HCT116 (cell line): Measurements from ENCODE around the gene KIF14. TPM values are rescaled to one million over a fixed set of nuclear protein-coding genes. Genes with fewer than 3 reads are reported as not detected.

Experiments used
- ATAC-seq: fragments of 200-7000 bp; cut with Tn5 transposase; 2 replicates; pipeline ENCODE4 v1.9.1; 2020; ENCODE audit warnings: mild to moderate bottlenecking, moderate library complexity
- BruUV-seq: library from RNA; stranded (reverse); fragments of 400-500 nt; replicated peaks from 2 replicates; lab custom pipeline; 2021; lab: Mats Ljungman, UMichigan
- CTCF ChIA-PET: fragments of 300-600 bp; sonication (Branson Sonifier 250); formaldehyde crosslinking; loops from one replicate; lab custom pipeline; 2021; ENCODE audit warnings: antibody characterized with exemption; lab: Charles Lee
- POLR2A ChIA-PET: fragments of 300-600, 350-600 bp; sonication (Branson Sonifier 250); formaldehyde crosslinking; loops from one replicate; lab custom pipeline; 2021; ENCODE audit warnings: antibody characterized with exemption; lab: Charles Lee
- RAD21 ChIA-PET, 2 experiments: fragments of 300-600 bp; sonication (Branson Sonifier 250); formaldehyde crosslinking; loops; one replicate each; lab custom pipeline; 2023; ENCODE audit warnings: low total read pairs in 2 of 2; ENCODE audit not compliant: uncharacterized antibody in 2 of 2, unreplicated experiment in 2 of 2, low non-redundant PET in 1 of 2; lab: Charles Lee
- DNase-seq: peaks from one replicate; pipeline ENCODE4 v3.0.0-alpha.2; 2010; ENCODE audit warnings: low read depth, low spot score
- H2AFZ ChIP-seq: fragments of 200-600 bp; shearing (Covaris generic), sonication (generic); 2 replicates; pipeline ENCODE4 v1.6.1; 2017; ENCODE audit warnings: low read depth, mixed run types, mixed read lengths, antibody characterized with exemption, low read length; ENCODE audit not compliant: poor library complexity, severe bottlenecking
- H3K27ac ChIP-seq: 2 replicates; pipeline ENCODE4 v1.5.1; 2012; ENCODE audit warnings: low read depth, low read length
- H3K27me3 ChIP-seq: fragments of 200-600 bp; sonication (generic); 2 replicates; pipeline ENCODE4 v1.6.1; 2016; ENCODE audit warnings: mixed run types, low read length, mixed read lengths; ENCODE audit not compliant: insufficient read depth
- H3K36me3 ChIP-seq, 2 experiments: fragments of 200-500 bp in 1 of 2; fragments of 200-600 bp in 1 of 2; sonication (Bioruptor generic) in 1 of 2; sonication (generic) in 1 of 2; 2 replicates each; pipeline versions ENCODE4 v1.5.1 to v1.6.1; 2014 to 2016; ENCODE audit warnings: low read length in 2 of 2, inconsistent platforms in 1 of 2, mixed read lengths in 1 of 2, mixed run types in 1 of 2; ENCODE audit not compliant: insufficient read depth in 2 of 2, control insufficient read depth in 1 of 2
- H3K4me1 ChIP-seq, 2 experiments: fragments of 200-600 bp in 1 of 2; sonication (generic) in 1 of 2; 2 replicates each; pipeline versions ENCODE4 v1.5.1 to v1.6.1; 2012 to 2017; ENCODE audit warnings: low read length in 2 of 2, inconsistent platforms in 1 of 2, mild to moderate bottlenecking in 1 of 2, mixed read lengths in 1 of 2, mixed run types in 1 of 2, moderate library complexity in 1 of 2; ENCODE audit not compliant: insufficient read depth in 2 of 2, control insufficient read depth in 1 of 2
- H3K4me2 ChIP-seq: fragments of 200-600 bp; sonication (generic); 2 replicates; pipeline ENCODE4 v1.6.1; 2017; ENCODE audit warnings: mixed run types, low read length, mixed read lengths
- H3K4me3 ChIP-seq, 2 experiments: fragments of 200-600 bp in 1 of 2; sonication (generic) in 1 of 2; replicated peaks in 1 of 2; 2 replicates each; pipeline ENCODE4 v1.5.1; 2011 to 2016; ENCODE audit warnings: low read length in 2 of 2, control low read depth in 1 of 2, low read depth in 1 of 2, mild to moderate bottlenecking in 1 of 2, mixed read lengths in 1 of 2, mixed run types in 1 of 2
- H3K79me2 ChIP-seq: fragments of 200-600 bp; sonication (generic); 2 replicates; pipeline ENCODE4 v1.6.1; 2017; ENCODE audit warnings: mild to moderate bottlenecking, mixed run types, low read length, moderate library complexity, mixed read lengths; ENCODE audit not compliant: insufficient read depth
- H3K9ac ChIP-seq: fragments of 200-600 bp; sonication (generic); 2 replicates; pipeline ENCODE4 v1.6.1; 2016; ENCODE audit warnings: low read length, mixed read lengths
- H3K9me2 ChIP-seq: fragments of 200-600 bp; sonication (generic), shearing (Covaris generic); 2 replicates; pipeline ENCODE4 v1.6.1; 2017; ENCODE audit warnings: mixed run types, mild to moderate bottlenecking, moderate library complexity; ENCODE audit not compliant: insufficient read depth
- H3K9me3 ChIP-seq, 2 experiments: fragments of 200-500 bp in 1 of 2; fragments of 200-600 bp in 1 of 2; sonication (Bioruptor generic) in 1 of 2; sonication (generic) in 1 of 2; 2 replicates each; pipeline ENCODE4 v1.6.1; 2014 to 2017; ENCODE audit warnings: low read length in 2 of 2, mixed read lengths in 2 of 2, inconsistent platforms in 1 of 2, low read depth in 1 of 2, mild to moderate bottlenecking in 1 of 2, mixed run types in 1 of 2, moderate library complexity in 1 of 2; ENCODE audit not compliant: control insufficient read depth in 1 of 2, insufficient read depth in 1 of 2
- H4K20me1 ChIP-seq: fragments of 200-600 bp; sonication (generic), shearing (Covaris generic); 2 replicates; pipeline ENCODE4 v1.6.1; 2017; ENCODE audit warnings: mixed run types, mild to moderate bottlenecking, moderate library complexity; ENCODE audit not compliant: insufficient read depth
- CEBPB ChIP-seq: IDR thresholded peaks from 2 replicates; pipeline ENCODE4 v1.6.1; 2012; ENCODE audit warnings: low read depth
- CTCF ChIP-seq, 3 experiments: fragments of 200-600 bp in 1 of 3; sonication (generic) in 1 of 3; IDR thresholded peaks in 2 of 3; conservative IDR thresholded peaks in 1 of 3; 2 replicates each; pipeline ENCODE4 v1.5.1; 2012 to 2017; ENCODE audit warnings: low read depth in 2 of 3, low read length in 2 of 3, antibody characterized with exemption in 1 of 3, borderline replicate concordance in 1 of 3, control low read depth in 1 of 3, mild to moderate bottlenecking in 1 of 3, mixed read lengths in 1 of 3, mixed run types in 1 of 3, moderate library complexity in 1 of 3; ENCODE audit not compliant: insufficient read depth in 1 of 3
- EGR1 ChIP-seq: IDR thresholded peaks from 2 replicates; pipeline ENCODE4 v1.6.1; 2012; ENCODE audit warnings: low read depth
- ELF1 ChIP-seq: IDR thresholded peaks from 2 replicates; pipeline ENCODE4 v1.6.1; 2012; ENCODE audit warnings: low read depth, borderline replicate concordance
- EZH2 ChIP-seq: fragments of 200-600 bp; sonication (generic); IDR thresholded peaks from 2 replicates; pipeline ENCODE4 v1.6.1; 2017; ENCODE audit warnings: antibody characterized with exemption, mixed run types
- EZH2phosphoT487 ChIP-seq: fragments of 200-600 bp; IDR thresholded peaks from 2 replicates; pipeline ENCODE4 v1.6.1; 2018; ENCODE audit warnings: antibody characterized with exemption, borderline replicate concordance
- FOSL1 ChIP-seq: IDR thresholded peaks from 2 replicates; pipeline ENCODE4 v1.6.1; 2012; ENCODE audit warnings: low read depth
- JUND ChIP-seq: IDR thresholded peaks from 2 replicates; pipeline ENCODE4 v1.6.1; 2012
- MAX ChIP-seq: IDR thresholded peaks from 2 replicates; pipeline ENCODE4 v1.6.1; 2012
- POLR2A ChIP-seq: IDR thresholded peaks from 2 replicates; pipeline ENCODE4 v1.7.0; 2011; ENCODE audit warnings: borderline replicate concordance; ENCODE audit not compliant: insufficient read depth, insufficient read length; ENCODE audit errors: extremely low read depth
- POLR2AphosphoS5 ChIP-seq: IDR thresholded peaks from 2 replicates; pipeline ENCODE4 v1.6.1; 2011; ENCODE audit warnings: mild to moderate bottlenecking, low read depth, low read length, moderate library complexity
- RAD21 ChIP-seq: IDR thresholded peaks from 2 replicates; pipeline ENCODE4 v1.6.1; 2012; ENCODE audit warnings: low read depth, mild to moderate bottlenecking
- SIN3A ChIP-seq: IDR thresholded peaks from 2 replicates; pipeline ENCODE4 v1.6.1; 2012; ENCODE audit warnings: low read depth
- SP1 ChIP-seq: IDR thresholded peaks from 2 replicates; pipeline ENCODE4 v1.6.1; 2012; ENCODE audit warnings: low read depth
- SRF ChIP-seq: IDR thresholded peaks from 2 replicates; pipeline ENCODE4 v1.6.1; 2012; ENCODE audit warnings: low read depth
- TCF7L2 ChIP-seq: IDR thresholded peaks from 2 replicates; pipeline ENCODE4 v1.7.0; 2011; ENCODE audit warnings: borderline replicate concordance, inconsistent platforms; ENCODE audit not compliant: insufficient read depth, insufficient read length; ENCODE audit errors: extremely low read depth
- YY1 ChIP-seq: IDR thresholded peaks from 2 replicates; pipeline ENCODE4 v1.6.1; 2011; ENCODE audit warnings: low read length, low read depth, moderate library complexity, mild to moderate bottlenecking; ENCODE audit not compliant: insufficient replicate concordance; ENCODE audit errors: extremely low read depth
- ZFX ChIP-seq: fragments of 450-650 bp; IDR thresholded peaks from 2 replicates; pipeline ENCODE4 v1.6.1; 2017
- ZNF274 ChIP-seq: fragments of 200-500 bp; sonication (Bioruptor generic); IDR thresholded peaks from 2 replicates; pipeline ENCODE4 v1.6.1; 2014; ENCODE audit warnings: mild to moderate bottlenecking, low read depth, low read length, inconsistent platforms
- intact Hi-C: fragments of 100-400 bp; cut with micrococcal nuclease; formaldehyde crosslinking; loops from 2 replicates; pipeline ENCODE4 v1.10.0; 2022
- total RNA-seq: library from RNA; stranded (reverse); gene quantifications from one replicate; pipeline ENCODE4 v1.2.1, GENCODE V29; 2021; ENCODE audit not compliant: unreplicated experiment
- TF ChIP-seq, protein P1 (sequence below): IDR thresholded peaks from 2 replicates; pipeline ENCODE4 v1.6.1; 2012
- TF ChIP-seq, protein P2 (sequence below): IDR thresholded peaks from 2 replicates; pipeline ENCODE4 v1.6.1; 2012; ENCODE audit warnings: low read depth

Gene KIF14
- total RNA-seq, 1 experiment from 2014 or later = 21.8 TPM

DNA sequence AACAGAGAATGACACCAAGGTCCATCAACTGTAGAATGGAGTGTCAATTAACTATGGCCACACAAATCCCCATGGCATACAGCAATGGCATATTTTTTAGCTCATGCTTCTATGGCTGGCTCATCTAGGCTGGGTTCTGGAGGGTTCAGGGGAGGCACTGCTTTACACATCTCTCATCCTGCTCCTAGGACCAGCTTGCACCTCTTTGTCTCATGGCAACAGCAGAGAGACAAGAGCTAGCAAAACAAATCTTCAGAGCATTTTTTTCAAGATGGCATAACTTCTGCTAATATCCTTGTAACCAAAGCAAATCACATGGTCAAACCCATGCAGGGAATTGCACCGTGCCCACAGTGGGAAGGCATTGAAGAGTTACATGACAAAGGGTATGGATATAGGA lies 82.4 kb downstream of the KIF14 start (continued):
- TF ChIP-seq, protein P1, sequence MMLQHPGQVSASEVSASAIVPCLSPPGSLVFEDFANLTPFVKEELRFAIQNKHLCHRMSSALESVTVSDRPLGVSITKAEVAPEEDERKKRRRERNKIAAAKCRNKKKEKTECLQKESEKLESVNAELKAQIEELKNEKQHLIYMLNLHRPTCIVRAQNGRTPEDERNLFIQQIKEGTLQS = no peak
- no peak for TF ChIP-seq EGR1

DNA sequence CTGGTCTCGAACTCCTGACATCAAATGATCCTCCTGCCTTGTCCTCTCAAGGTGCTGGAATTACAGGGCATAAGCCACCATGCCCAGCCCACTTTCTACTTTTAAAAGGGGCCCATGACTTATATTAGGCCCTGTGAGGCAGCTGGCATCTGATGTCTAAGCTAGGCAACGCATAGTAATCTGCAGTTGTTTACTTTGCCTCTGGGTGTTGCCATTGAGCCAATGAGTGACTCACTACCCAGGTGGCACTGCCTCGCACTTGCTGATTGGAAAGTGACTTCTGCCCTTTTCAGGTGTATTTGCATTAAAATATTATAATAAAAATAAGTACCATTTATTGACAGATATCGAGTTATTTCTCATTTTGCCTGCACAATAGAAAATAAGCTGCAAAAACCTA lies 84.9 kb downstream of the KIF14 start:
- Histone ChIP-seq H3K27ac (no peak overlapping the region), H3K4me2 (peak overlapping the region; percentile 36; the same call in 1 of the 2 replicates), H3K36me3 (no peaks in the 10 kb centered on the region), H3K4me1 (peaks cover 0 to 3% of the 10 kb centered on the region in 2 experiments; a peak in 2 of 4 replicates), H3K9me3 (no peaks in the 10 kb centered on the region), H3K79me2 (no peaks in the 10 kb centered on the region), H3K9ac (no peak overlapping the region), H3K27me3 (no peaks in the 10 kb centered on the region), H3K9me2 (no peaks in the 10 kb centered on the region), H2AFZ (peak overlapping the region; percentile 40), H3K4me3 (no peak overlapping the region), H4K20me1 (no peaks in the 10 kb centered on the region)
- ChIA-PET RAD21 (interaction anchor here (0.7 kb wide), 2 partner anchors 326 to 506 kb away, joined by 3 to 9 read pairs; no protein-coding TSS in a partner anchor), CTCF (interaction anchor here (0.6 to 2.9 kb wide), 9 partner anchors 15 to 444 kb away, joined by 3 to 24 read pairs (median 3); no protein-coding TSS in a partner anchor), POLR2A (interaction anchor here (0.6 kb wide), 1 partner anchor 59 kb away, joined by 4 read pairs; no protein-coding TSS in a partner anchor)
- intact Hi-C loops = no loop called here
- ATAC-seq (peak; percentile 100), DNase-seq (peak; percentile 63)
- no TSS peak for BruUV-seq
- no peak for TF ChIP-seq ZNF274
- TF ChIP-seq CTCF (IDR thresholded peaks at IDR 0.05 in 2 of 3, conservative IDR thresholded peaks at IDR 0.05 in 1 of 3; ENCODE audit: borderline replicate concordance in 1 of 3, insufficient read depth in 1 of 3, low read depth in 2 of 3, low read length in 2 of 3) = peak; percentile 40 to 50 (median 47); a peak in 5 of 6 replicates
- TF ChIP-seq ZFX = no peak
- peak; percentile 50; the same call in 1 of the 2 replicates for TF ChIP-seq FOSL1
- no peak for TF ChIP-seq POLR2AphosphoS5
- TF ChIP-seq EZH2phosphoT487 = no peak
- no peak for TF ChIP-seq SP1
- TF ChIP-seq, protein P1 = no peak
- TF ChIP-seq POLR2A = no peak
- TF ChIP-seq CEBPB = no peak
- no peak for TF ChIP-seq EZH2
- TF ChIP-seq MAX = peak; percentile 55
- TF ChIP-seq, protein P2, sequence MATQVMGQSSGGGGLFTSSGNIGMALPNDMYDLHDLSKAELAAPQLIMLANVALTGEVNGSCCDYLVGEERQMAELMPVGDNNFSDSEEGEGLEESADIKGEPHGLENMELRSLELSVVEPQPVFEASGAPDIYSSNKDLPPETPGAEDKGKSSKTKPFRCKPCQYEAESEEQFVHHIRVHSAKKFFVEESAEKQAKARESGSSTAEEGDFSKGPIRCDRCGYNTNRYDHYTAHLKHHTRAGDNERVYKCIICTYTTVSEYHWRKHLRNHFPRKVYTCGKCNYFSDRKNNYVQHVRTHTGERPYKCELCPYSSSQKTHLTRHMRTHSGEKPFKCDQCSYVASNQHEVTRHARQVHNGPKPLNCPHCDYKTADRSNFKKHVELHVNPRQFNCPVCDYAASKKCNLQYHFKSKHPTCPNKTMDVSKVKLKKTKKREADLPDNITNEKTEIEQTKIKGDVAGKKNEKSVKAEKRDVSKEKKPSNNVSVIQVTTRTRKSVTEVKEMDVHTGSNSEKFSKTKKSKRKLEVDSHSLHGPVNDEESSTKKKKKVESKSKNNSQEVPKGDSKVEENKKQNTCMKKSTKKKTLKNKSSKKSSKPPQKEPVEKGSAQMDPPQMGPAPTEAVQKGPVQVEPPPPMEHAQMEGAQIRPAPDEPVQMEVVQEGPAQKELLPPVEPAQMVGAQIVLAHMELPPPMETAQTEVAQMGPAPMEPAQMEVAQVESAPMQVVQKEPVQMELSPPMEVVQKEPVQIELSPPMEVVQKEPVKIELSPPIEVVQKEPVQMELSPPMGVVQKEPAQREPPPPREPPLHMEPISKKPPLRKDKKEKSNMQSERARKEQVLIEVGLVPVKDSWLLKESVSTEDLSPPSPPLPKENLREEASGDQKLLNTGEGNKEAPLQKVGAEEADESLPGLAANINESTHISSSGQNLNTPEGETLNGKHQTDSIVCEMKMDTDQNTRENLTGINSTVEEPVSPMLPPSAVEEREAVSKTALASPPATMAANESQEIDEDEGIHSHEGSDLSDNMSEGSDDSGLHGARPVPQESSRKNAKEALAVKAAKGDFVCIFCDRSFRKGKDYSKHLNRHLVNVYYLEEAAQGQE = no peak
- TF ChIP-seq RAD21 = peak; percentile 70
- TF ChIP-seq ELF1 = no peak
- peak; percentile 58; the same call in 1 of the 2 replicates for TF ChIP-seq JUND
- TF ChIP-seq SRF = no peak
- TF ChIP-seq YY1 = no peak
- TF ChIP-seq TCF7L2 = no peak
- no peak for TF ChIP-seq SIN3A
